HL-60/S4 treated with phorbol 12-myristate 13-acetate at 8.2 ng/mL for 4 days and 3 days (cell line): ENCODE data around the gene CDK7.

Experiments used
- in situ Hi-C: fragments of 300-500 bp; cut with MboI; formaldehyde crosslinking; loops from 2 replicates; pipeline ENCODE4 v1.15.0; 2022; ENCODE audit warnings: low sequenced_read_pairs

CDK7 gene

GRCh38 chr5:69288688-69289087 lies 54.0 kb downstream of the CDK7 start:
- in situ Hi-C loops = no loop called here

DNA sequence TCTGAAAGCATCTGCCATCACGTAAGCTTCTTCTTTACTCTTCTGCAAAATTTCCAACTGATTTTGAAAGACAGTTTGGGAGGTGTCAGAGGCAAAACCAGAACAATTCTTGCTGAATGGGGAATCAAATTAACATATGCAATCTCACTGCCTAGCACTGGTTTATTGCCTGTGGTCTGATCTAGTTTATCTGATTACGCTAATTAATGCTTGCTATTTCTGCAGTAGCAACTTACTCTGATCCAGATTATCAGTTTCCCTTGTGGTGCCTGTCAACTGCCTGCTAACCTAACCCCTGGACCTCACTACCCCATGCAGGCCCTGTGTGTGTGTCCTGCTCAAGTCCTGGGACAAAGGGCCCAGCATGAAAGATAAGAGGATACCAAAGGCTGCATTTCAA lies 57.6 kb downstream of the CDK7 start:
- in situ Hi-C loops = no loop called here

DNA sequence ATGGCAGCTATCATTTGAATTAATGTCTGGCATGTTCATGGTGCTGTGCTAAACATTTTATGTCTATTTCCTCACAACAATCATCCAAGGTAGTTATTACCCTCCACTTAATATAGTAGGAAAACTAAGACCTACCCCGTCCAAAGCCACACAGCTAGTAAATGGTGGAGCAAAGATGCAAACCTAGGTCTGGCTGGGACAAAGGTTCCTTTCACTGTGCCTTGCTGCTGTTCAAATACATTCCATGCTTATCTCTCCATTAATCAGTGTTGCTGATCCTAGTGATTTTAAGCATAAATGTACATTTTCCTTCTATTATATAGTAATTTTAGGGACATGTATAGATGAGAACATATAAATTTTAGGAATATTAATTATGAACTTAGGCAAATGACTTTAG lies 59.2 kb downstream of the CDK7 start:
- in situ Hi-C loops = no loop called here

DNA sequence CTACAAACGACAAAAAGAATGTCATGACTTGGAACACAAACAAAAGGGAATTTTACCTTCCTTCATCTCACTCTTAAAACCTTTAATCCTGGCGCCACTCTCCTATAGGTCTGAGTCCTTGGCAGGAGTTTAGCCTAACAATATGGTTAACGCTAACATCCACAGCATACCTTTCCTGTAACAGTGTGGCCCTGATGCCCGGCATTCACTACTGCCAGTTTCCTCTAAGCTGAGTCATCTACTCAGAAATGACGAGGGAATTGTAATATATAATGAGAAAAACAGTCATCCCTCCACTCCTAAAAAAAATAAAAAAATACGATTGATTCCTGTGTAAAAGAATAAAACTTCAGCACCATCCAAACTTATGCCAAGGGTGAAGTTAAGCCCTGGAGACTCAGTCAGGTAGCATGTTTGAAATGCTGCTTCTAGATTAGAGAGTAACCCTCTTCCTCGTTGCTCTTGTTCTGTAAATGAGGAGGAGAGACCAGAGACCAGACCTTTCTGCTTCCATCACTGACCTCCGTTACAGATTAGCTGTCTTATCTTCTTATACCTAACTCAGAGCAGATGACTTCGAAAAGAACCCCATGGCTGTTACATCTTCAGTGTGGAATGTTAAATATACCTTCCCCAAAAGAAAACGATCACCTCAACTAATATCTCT lies 60.5 kb downstream of the CDK7 start:
- in situ Hi-C loops = no loop called here

GRCh38 chr5:69299625-69300024 lies 64.9 kb downstream of the CDK7 start:
- in situ Hi-C loops = no loop called here

DNA sequence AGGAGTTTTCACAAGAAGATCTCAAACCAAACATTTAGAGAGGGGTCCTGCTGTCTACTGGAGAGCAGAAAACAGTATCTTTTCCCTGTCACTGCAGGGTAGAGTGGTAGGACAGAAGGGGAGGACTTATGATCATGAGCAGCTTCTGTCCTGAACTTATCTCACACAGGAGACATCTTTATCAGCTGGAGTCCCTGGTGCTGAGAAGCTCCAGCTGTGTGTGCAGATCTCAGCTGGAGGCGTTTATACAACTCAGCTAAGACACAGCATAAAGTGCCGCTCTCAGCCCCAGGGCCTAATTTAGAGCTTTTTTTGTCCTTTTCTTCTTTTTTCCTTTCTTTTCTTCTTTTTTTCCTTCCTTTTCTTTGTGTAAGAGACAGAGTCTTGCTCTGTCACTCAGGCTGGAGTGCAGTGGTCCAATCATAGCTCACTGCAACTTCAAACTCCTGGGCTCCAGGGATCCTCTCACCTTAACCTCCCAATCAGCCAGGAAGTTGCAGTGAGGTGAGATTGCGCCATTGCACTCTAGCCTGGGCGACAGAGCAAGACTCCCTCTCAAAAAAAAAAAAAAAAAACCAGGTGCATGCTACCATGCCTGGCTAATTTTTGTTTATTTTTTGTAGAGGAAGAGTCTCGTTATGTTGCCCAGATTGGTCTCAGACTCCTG lies 66.0 kb downstream of the CDK7 start:
- in situ Hi-C loops = no loop called here

DNA sequence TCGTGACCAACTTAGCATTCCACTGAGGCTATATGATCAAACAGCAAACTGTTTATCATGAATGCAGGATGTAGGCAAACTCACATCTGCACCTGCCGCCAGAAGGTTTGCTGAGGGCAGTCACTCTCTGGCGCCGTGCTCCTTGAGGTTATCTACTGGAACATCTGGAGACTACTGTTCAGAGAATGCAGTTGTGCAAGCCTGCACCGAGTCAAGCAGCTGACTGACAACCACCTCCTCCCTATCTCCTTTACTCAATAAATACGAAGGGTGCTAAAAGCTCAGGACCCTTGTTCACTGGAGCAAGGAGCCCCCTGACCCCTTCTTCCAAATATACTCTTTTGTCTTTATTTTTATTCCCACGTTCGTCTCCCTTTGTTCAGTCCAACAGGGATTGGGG lies 70.8 kb downstream of the CDK7 start:
- in situ Hi-C loops = no loop called here

- in situ Hi-C loops = no loop called here
Measured at GRCh38 chr5:69308046-69308553, 73.4 kb downstream of the CDK7 start.

- in situ Hi-C loops = no loop called here
Measured at GRCh38 chr5:69309380-69309779, 74.7 kb downstream of the CDK7 start.

DNA sequence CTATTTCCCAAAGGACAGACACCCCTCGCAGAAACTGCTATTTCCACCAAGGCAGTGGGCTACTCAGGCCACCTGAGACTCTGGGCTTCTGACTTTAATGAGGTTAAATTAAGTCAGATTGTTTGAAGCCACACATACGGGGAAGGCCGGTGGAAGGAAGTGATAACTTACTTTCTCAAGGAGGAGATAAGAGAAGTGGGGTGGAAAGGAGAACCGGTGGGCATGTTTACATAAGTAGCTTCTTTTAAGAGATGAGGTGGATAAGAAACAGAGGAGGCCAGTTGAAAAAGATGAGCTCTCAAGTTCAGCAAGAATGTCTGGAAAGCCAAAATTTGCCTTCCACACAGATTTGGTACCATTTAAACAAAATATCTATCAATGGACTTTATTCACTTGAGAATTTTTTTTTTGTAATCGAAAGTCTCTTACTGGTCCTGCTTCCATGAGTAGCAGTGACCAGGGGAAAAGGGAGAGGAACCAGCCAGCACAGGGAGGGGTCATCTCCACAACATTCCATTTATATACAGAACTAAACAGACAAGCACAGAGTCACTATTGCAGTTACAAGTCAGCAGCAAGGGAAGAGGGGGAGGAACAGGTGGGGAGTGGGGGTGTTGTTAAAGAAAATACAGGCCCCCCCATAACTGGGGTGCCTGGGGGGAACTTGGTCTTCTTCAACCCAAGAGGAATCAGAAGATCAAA lies 77.9 kb downstream of the CDK7 start:
- in situ Hi-C loops = no loop called here

DNA sequence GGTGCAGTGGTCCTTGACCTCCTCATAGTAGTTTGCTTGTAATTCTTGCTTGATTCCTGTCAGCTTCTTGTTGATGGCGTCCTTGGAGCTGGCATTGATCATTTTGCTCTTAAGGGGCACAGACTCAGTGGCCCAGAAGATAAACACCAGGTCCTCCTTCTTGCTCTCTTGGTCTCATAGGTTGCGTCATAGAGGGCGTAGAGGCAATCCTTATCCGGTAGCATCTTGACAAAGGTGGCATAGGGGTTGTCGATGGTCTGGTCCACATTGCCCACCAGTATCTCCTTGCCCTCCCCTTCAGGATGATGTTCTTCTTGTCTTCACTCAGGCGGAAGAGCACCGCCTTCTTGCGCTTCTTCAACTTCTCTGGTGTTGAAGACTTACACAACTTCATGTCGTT lies 78.7 kb downstream of the CDK7 start:
- in situ Hi-C loops = no loop called here

DNA sequence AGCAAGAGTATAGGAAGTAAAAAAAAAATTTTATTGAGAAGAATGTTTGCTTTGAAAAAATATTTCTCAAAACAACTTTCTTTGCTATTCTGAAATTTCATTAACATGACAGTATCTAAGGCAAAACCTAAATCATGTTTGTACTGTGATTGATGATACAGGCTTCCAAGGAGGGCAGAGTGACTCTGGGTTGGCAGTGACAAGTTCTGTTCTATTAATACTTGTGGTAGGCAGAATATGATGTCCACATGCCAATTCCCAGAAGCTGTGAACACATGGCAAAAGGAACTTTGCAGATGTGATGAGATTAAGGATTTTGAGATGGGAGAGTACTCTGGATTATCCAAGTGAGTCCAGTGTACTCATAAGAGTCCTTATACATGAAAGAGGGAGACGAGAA lies 81.3 kb downstream of the CDK7 start:
- in situ Hi-C loops = no loop called here

GRCh38 chr5:69317391-69317790 lies 82.7 kb downstream of the CDK7 start:
- in situ Hi-C loops = no loop called here

- in situ Hi-C loops = no loop called here
Measured at GRCh38 chr5:69326365-69326764, 91.7 kb downstream of the CDK7 start.
